Endothelial cell of umbilical vein (primary cell): ENCODE results near the gene LDLRAD2.

Source experiments
- CTCF ChIP-seq, 2 donors: IDR thresholded peaks; 1 replicate in 1 of 2; 2 replicates in 1 of 2; pipeline ENCODE4 v1.5.1; 2011; ENCODE audit warnings: low read length in 2 of 2, mild to moderate bottlenecking in 2 of 2, moderate library complexity in 2 of 2, control low read depth in 1 of 2, inconsistent platforms in 1 of 2, low read depth in 1 of 2; ENCODE audit not compliant: insufficient read depth in 1 of 2; ENCODE audit errors: extremely low read depth in 1 of 2
- EZH2 ChIP-seq: IDR thresholded peaks from 2 replicates; pipeline ENCODE4 v1.6.1; 2012; ENCODE audit warnings: borderline replicate concordance, low read depth, mild to moderate bottlenecking, moderate library complexity, low read length, inconsistent platforms; ENCODE audit not compliant: severe bottlenecking
- GATA2 ChIP-seq: IDR thresholded peaks from 2 replicates; pipeline ENCODE4 v1.7.0; 2011; ENCODE audit warnings: low read depth, mild to moderate bottlenecking, moderate library complexity, mixed read lengths, low read length; ENCODE audit not compliant: insufficient read length, insufficient read depth
- JUN ChIP-seq: IDR thresholded peaks from 2 replicates; pipeline ENCODE4 v1.6.1; 2011; ENCODE audit warnings: borderline replicate concordance, low read depth; ENCODE audit not compliant: insufficient read length, insufficient read depth
- MAX ChIP-seq: IDR thresholded peaks from 2 replicates; pipeline ENCODE4 v1.6.1; 2011; ENCODE audit not compliant: insufficient read depth, insufficient read length
- MYC ChIP-seq: IDR thresholded peaks from one replicate; pipeline ENCODE4 v1.6.1; 2011; ENCODE audit warnings: mild to moderate bottlenecking, low read depth, low read length
- POLR2A ChIP-seq: IDR thresholded peaks from 2 replicates; pipeline ENCODE4 v1.6.1; 2012; ENCODE audit warnings: low read depth, mild to moderate bottlenecking, control low read depth, low read length
- POLR2AphosphoS5 ChIP-seq: IDR thresholded peaks from 2 replicates; pipeline ENCODE4 v1.6.1; 2012; ENCODE audit warnings: low read depth, mild to moderate bottlenecking, control low read depth, low read length, moderate library complexity; ENCODE audit not compliant: insufficient read depth

- TF ChIP-seq EZH2 (no peak), POLR2A (no peak), CTCF (IDR thresholded peaks at IDR 0.05; ENCODE audit: extremely low read depth in 1 of 2, insufficient read depth in 1 of 2, low read depth in 1 of 2, low read length in 2 of 2) (no peak), JUN (no peak), POLR2AphosphoS5 (no peak), MYC (no peak), MAX (no peak), GATA2 (no peak)
Measured at GRCh38 chr1:21775985-21776562, 36.0 kb upstream of the LDLRAD2 start.
